HG03103 (cell line): ENCODE data around the gene AP3B1.

Experiments used
- ATAC-seq: cut with Tn5 transposase; IDR thresholded peaks from one replicate; pipeline ENCODE4 v1.9.1; 2021; ENCODE audit warnings: low read depth; ENCODE audit not compliant: unreplicated experiment

AP3B1 gene

DNA sequence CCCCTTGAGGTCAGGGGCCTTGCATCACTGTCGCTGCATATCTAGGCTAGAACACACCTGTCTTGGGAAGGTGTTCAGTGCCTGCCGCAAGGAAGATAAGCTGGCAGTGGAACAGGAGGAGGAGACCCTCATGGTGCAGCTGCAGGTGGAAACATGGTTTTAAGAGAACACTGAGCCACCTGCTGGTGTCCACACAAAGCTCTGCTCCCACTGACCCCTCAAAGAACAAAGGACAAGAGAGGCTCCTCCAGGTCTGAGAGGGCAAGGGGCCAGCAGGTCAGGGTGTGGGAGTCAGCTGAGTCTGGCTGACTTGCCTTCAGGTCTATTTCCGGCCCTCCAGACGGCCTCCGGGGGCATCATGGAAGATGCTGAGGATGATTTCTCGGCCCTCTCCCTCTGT, 308.2 kb downstream of the AP3B1 start:
- no peak for ATAC-seq

DNA sequence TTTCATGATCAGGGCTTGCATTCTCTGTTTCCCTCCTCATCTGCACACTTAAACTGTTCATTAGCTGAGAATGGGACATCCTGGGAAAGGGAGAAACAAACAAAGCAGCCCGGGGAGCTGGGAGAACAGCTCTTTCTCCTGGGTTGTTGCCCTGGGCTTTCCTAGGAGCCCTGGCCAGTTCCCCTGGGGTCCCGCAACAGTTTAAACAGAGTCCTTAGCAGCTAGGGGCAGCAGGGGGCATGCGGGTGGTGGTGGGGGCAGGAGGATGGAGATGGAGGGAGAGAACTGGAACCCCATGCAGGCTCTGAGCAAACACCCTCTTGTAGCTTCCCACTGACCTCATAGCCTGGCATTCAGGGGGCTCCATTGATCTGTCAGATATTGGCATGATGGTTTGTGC, 309.3 kb downstream of the AP3B1 start:
- no peak for ATAC-seq

DNA sequence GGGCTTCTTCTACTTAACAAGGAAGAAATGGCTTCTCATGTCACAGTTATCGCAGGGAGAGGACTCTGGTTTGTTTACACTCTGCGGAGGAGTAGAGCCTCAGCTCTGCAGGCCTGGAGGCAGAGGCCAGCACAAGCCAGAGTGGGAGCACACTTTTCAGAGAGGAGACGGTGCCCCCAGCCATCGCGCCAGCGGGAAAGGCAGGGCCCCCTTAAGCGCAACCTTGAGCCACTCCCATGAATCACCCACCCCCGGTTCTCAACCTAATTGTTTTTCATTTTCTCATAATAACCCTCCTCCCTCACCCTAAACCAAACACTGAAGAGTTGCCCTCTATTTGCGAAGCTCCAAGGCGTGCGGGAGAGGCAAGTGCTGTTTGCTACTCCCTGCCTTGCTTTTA, 309.9 kb downstream of the AP3B1 start:
- ATAC-seq: no peak

DNA sequence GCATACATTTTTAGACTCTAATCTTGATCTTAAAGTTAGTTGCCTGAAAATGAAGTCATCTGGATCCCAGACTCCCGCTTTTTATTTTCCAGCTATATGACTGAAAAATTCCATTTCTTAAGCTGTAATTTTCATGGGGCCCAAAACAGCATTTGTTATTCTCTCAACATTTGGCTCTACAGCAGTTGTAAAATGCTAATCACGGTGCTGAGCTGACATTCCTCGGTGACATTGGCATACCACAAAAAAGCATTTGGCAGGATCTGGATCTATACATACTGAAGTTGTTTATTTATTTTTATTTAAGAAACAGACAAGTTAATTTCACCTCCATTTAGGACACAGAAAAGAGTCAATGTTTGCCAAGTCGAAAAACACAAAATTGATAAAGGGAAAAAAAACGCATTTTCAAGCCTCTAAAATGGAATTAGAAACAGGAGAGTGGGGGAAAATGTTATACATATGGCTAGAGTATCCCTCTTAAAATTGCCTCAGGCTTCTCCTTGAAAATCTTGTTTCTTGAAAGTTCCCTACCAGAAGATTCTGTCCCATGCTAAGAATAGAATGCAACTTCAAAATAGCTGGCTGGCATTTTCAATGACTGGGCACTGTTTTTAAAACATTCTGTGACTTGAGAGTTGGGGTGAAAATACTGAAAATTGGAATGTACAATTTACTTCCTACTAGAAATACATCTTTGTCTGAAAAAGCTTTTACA, 310.9 kb downstream of the AP3B1 start:
- no peak for ATAC-seq

DNA sequence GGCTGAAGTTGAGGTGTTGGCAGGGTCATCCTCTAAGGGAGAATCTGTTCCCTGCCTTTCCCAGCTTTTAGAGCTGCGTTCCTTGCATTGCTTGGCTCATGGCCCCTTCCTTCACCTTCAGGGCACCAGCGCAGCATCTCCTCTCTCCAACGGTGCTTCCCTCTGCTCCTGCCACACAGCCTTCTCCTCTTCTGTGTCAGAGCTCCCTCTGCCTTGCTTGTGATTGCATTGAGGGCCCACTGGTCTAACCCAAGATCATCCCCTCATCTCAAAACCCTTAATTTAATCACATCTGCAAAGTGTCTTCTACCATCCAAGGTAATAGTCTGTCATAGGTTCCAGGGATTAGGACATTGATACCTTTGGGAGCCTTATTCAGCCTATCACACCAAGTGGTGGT, 312.7 kb downstream of the AP3B1 start:
- no peak for ATAC-seq

DNA sequence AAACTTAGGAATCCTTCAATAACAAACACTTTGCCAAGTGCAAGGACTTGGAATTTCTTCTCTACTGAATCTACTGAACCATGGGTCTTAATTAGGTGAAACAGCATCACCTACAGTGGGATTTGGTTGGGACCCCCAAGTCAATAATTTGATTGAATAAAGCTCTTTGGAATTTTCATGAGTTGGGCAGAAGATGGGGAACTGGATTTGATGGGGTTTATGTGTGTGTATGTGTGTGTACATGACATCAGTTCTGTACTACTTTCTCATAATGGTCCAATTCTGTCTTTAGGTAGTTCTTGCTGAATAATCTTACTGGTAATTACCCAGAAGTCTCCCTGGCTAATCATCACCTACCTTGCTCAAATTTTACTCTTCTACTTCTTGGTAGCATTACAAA, 319.9 kb downstream of the AP3B1 start:
- ATAC-seq: no peak

GRCh38 chr5:77973253-77973609, 321.3 kb downstream of the AP3B1 start:
- no peak for ATAC-seq

GRCh38 chr5:77972469-77973252, 321.8 kb downstream of the AP3B1 start:
- ATAC-seq: peak; percentile 61

DNA sequence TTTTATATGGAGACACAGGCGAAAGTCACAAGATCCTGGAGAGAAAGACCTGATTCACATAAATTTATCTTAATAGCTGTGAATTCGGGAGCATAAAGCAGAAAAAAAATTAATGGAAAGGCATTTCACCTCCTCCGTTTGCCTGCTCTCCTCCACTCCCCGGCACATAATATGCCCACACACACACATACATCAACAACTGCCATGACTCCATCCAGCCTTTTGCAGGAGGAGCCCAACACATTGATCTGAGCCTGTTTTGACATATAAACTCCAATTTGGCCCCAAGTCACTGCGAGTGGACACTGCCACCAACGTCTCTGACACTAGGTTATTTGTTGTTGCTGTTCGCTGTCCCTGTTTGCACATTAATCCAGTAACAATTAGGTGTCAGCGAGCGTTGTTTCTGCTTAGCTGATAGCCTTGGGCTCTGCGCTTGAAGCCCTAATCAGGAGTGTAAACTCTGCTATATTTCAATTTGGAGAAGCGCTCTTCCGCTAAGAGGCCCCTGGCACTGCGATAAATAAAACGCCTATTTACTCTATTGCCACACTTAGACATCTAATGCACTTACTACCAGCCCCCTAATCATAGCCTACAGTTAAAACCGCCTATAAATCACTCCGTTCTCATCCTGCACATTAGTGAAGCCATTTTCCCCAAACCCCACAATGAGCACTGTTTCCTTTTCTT, 322.6 kb downstream of the AP3B1 start:
- no peak for ATAC-seq

DNA sequence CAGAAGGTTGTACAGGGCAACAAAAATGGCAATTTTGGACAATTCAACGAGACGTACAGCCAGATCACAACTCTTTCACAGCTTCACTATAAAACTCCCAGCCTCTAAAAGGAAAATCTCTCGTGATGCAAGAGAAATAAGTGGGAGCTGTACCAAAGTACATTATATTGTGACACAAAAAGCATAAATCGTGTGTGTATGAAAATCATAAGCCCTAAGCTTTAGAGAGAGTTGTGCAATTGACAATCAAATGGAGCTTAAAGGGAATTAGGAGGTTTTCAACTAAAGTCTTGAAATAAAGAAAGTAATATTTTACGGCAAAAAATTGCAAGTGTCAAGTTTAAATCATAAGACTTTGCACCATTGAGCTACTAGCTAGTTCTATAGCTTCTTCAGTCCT, 323.6 kb downstream of the AP3B1 start:
- no peak for ATAC-seq

- no peak for ATAC-seq
Measured at GRCh38 chr5:77963795-77964194, 330.7 kb downstream of the AP3B1 start.

- no peak for ATAC-seq
Measured at GRCh38 chr5:77960863-77961396, 333.6 kb downstream of the AP3B1 start.

DNA sequence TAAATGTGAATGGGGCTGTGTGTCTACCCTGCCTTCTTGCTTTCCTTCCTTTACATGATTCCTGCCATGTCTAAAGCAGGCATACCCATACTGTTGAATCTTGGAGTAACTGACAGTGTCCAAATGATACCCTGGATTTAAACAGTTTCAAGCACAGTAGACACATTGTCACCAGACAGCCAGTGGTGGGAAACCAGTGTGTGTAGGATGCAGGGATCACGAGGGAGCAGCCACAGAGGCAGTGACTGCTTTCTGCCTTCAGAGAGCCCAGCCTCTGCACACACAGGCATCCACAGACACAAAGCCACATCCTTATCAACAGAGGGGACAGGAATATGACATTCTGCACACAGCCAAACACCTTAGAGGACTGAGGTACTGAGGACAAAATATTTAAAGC, 334.2 kb downstream of the AP3B1 start:
- no peak for ATAC-seq

DNA sequence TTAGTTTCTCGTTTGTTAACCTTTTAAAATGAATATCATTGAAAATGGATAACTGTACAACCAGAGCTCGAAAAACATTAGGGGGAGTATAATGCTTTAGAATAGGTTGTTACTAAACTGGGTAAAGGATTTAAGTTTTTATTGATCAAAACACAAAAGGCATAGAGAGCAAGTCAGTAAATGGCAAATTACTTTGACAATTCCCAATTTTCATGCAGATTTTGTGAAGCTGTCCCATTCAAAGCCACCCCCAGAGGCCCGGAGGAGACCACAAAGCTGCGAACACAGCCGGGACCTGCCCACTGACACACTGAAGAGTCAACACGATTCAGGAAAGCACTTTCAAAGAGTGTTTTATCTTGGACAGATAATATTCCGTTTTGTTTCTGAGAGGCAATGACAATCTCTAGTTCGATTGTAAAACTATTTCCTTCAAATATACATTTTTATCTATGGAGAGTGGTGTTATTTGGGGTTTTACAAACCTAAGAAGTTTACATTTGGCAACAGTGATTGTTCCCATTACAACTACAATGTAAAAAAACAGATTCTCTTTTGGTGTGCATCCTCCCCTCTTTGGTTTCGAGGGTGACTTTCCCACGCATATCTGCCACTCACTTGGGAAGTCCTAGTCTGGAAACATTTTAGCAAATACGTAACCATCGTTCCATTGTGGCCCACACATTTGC, 335.7 kb downstream of the AP3B1 start:
- no peak for ATAC-seq

GRCh38 chr5:77957931-77958521, 336.5 kb downstream of the AP3B1 start:
- no peak for ATAC-seq

DNA sequence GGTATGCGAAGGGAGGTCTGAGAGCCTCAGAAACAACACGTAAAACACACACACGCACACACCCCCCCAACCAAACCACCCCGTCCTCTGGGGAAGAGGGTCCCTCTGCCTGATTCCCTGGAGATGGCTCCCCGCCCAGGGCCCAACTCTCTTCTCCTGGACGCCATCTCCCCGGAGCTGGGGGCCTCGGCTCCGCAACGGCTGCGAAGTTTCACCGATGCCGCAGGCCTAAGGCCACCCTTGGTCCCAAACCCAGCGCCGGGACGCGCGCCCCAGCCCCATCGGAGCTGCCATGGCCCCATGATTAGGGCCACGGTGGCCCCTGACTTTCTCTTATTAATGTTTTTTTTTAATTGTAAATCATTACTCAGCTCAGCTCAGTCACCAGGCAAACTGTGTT, 337.0 kb downstream of the AP3B1 start:
- ATAC-seq: no peak

DNA sequence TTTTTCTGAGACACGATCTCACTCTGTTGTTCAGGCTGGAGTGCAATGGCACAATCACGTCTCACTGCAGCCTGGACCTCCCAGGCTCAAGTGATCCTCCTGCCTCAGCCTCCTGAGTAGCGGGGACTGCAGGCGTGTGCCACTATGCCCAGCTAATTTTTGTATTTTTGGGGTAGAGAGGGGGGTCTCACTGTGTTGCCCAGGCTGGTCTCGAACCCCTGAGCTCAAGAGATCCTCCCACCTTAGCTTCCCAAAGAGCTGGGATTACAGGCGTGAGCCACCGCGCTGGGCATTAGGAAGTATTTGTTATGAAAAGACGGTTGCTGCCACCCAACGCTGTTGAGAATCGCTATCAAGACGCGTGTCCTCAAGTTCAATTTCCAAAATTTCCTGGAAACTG, 337.4 kb downstream of the AP3B1 start:
- no peak for ATAC-seq

DNA sequence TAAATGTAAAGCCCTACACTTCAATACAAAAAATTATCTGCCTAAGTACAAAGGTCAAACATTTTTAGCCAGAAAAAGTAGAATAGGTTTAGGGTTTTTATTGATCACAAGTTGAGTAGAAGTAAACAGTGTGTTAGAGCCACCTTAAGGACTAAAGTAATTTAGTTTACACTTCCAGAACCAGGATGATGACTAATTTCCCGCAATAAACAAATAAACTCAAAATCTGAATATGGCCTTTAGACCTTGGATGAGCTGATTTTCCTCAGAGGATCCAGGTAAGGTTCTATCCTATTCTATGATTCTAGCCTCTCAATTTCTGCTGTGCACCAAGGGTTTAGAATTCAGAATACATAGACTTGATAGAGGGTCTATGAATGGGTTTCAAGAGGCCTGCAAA, 338.9 kb downstream of the AP3B1 start:
- no peak for ATAC-seq

DNA sequence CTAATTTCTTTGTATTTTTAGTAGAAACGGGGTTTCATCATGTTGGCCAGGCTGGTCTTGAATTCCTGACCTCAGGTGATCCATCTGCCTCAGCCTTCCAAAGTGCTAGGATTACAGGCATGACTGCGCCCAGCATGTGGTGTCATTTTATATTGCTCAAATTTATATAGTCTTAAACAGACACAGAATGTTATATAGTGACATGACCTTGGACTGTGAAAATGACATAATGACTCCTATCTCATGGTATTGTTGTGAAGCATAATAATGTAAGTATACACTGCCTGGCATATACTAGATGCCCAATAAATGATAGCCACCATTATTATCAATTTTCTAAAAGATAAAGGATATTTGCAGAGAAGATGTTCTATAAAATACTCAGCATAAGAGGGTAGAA, 341.1 kb downstream of the AP3B1 start:
- no peak for ATAC-seq

DNA sequence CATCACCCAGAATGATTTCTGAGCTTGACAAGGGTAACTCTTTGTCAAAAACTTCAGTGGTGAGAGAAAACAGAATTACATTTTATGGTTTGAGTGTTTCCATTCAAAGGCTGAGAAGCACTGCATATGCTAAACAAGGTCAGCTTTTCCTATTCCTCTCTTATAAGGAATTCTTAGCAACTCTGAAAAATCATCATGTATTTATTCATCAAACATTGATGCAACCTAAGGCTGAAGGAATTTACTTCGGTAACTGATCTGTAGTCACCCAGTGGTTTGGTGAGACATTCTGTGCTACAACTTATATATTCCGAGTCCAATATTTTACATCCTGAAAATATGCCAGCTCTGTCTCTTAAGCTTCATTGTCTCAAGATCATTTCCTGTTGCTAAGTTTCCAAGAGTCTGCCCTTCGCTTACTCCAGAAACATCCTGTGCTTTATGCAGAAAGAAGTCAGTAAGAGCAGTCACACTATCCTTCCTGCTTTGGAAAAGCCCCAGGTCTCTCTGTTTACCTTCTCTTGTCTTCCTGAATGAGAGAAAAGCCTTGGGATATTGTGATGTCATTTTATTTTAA, 341.8 kb downstream of the AP3B1 start:
- ATAC-seq: no peak
